Measurements from ENCODE around the gene DPYD.

DNA sequence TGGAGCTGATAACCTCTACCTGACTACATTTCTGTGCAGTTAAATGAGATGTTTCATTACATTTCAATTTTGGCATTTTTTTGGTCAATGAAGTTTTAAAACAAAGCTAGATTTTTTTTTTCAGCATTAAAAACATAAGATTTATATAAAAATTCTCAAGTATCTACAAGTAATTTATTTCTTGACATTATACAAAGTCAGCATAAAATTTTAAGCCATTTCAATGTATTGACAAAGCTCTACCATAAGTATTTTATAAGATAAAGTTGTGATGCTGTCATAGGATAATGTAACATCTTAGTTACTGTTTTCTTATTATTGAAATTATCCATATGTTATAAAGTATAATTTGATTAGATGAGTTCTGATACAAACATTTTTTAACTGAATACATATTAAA is 847.7 kb downstream of the DPYD start:
- TF ChIP-seq, protein P1, sequence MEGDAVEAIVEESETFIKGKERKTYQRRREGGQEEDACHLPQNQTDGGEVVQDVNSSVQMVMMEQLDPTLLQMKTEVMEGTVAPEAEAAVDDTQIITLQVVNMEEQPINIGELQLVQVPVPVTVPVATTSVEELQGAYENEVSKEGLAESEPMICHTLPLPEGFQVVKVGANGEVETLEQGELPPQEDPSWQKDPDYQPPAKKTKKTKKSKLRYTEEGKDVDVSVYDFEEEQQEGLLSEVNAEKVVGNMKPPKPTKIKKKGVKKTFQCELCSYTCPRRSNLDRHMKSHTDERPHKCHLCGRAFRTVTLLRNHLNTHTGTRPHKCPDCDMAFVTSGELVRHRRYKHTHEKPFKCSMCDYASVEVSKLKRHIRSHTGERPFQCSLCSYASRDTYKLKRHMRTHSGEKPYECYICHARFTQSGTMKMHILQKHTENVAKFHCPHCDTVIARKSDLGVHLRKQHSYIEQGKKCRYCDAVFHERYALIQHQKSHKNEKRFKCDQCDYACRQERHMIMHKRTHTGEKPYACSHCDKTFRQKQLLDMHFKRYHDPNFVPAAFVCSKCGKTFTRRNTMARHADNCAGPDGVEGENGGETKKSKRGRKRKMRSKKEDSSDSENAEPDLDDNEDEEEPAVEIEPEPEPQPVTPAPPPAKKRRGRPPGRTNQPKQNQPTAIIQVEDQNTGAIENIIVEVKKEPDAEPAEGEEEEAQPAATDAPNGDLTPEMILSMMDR (IDR thresholded peaks at IDR 0.05; ENCODE audit: insufficient read depth, low read depth, low read length): no peak
- TF ChIP-seq EZH2 (IDR thresholded peaks at IDR 0.05; ENCODE audit: insufficient read depth, low read length): no peak

Data from astrocyte (in vitro differentiated cells and primary cell).